Activated CD8-positive, alpha-beta memory T cell treated with anti-CD3 and anti-CD28 coated beads, Interleukin-2, amount 50 U/mL, for 24 hours (primary cell): Measurements from ENCODE around the gene AKIRIN1.
A peak's percentile ranks its signal among the peaks of the same experiment; 100 is the strongest.
"Not testable (repeated sequence)": the region's sequence is repeated elsewhere in the genome, so short reads cannot be mapped to it uniquely, and the experiment has no call there.

Experiments
- DNase-seq: peaks from one replicate; pipeline ENCODE4 v3.0.0-alpha.2; 2020; ENCODE audit errors: extremely low read depth

Gene AKIRIN1

DNA sequence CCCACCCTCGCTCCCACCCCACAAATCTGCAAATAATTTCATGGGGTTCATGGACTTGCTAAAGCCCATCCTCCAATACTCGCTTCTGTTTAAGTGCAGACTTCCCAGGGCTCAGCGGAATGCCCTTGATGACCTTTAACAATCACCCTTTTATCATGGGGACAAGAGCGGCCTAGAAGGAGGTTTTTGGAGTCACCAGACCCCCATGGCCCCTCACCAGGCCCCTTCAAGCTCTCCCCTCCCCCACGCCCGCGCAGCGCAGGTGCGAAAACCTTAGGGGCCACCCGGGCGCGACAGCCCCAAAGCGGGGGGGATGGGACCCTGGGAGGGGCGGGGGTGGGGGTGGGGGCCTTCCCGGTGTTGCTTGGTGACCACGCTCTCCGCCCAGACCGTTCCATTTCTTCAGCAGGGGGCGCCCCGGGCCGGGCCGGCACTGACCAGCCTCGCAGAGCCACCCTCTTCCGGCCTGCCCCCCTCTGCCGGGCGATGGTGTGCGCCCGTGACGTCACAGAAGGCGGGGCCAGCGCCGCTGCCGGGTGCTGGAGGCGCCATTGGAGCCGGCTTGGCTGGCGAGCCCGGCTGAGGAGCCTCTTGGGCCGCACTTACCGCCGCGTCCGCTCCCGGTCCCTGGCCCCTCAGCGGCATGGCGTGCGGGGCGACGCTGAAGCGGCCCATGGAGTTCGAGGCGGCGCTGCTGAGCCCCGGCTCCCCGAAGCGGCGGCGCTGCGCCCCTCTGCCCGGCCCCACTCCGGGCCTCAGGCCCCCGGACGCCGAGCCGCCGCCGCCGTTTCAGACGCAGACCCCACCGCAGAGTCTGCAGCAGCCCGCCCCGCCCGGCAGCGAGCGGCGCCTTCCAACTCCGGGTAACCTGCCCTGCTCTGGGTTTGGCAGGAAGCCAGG, at the start of gene AKIRIN1:
AKIRIN1 (plus strand) TSS at position 539 of the 900 bp plus-strand sequence; CDS start at position 644, 105 bp downstream.
- peak; percentile 89 for DNase-seq

DNA sequence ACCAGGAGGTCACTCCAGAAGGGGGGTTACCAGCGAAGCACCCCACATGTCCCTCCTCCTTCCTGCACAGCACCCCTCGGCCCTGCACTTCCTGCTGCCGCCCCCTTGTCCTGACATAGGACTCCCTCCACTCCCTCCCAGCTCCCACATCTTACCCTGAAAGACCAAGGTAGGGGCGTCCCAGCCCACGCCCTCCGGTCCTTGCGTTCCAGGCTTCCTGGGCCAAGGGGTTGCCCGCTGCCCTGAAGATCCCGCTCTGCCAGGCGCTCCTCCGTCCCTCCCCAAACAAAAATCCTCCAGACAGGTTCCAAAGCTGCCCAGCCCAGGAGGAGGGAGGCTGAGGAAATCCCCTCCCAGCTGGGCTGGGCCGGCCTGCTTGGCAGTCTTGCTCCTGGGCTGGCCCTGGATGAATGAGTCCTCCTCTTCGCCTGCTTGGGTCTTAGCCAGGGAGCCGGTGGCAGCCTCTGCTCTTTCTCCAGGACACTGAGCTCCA, 49.5 kb upstream of the AKIRIN1 start, which contains the start of gene RHBDL2:
RHBDL2 (minus strand) TSS at position 304 of the 493 bp plus-strand sequence. CDS start 22,618 bp downstream, outside the sequence.
- no peak for DNase-seq

DNA sequence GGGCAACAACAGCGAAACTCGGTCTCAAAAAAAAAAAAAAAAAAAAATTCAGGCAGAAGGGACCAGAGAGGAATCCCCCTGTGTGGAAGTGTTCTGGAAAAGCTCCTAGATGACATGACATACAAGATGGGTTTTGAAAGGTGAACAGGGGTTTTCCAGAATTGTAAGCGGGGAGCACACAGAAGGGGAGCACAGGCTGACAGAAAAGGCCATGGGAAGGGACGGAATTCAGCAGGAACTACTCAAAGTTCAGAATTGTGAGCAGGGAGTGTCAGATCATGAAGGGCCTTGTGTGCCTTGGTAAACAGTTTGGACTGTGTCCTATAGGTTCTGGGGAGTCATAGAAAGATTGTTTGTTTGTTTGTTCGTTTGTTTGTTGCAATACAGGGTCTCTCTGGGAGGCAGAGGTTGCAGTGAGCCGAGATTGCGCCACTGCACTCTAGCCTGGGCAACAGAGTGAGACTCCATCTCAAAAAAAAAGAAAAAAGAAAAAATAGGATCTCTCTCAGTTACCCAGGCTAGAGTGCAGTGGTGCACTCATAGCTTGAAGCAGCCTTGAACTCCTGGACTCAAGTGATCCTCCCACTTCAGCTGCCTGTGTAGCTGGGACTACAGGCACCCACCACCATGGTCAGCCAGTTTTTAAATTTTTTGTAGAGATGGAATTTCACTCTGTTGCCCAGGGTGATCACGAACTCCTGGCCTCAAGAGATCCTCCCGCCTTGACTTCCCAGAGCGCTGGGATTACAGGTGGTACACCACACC, 48.2 kb upstream of the AKIRIN1 start:
- no peak for DNase-seq

GRCh38 chr1:38944547-38944946, 46.5 kb upstream of the AKIRIN1 start:
- DNase-seq = no peak

DNA sequence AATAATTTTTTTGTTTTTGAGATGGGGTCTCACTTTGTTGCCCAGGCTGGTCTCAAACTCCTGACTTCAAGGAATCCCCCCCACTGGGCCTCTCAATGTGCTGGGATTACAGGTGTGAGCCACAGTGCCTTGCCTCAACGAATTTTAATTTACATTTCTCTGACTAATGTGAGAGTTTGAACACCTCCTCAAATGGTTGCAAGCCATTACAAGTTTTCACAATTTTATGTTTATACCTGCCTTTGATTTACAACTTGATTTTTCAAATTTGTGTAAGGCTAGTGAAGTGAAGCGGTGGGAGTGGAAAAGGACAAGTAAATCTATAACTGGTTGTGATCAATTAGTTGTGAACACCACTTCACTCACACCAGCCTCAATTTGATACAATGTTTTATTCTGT, 40.5 kb upstream of the AKIRIN1 start:
- no peak for DNase-seq

DNA sequence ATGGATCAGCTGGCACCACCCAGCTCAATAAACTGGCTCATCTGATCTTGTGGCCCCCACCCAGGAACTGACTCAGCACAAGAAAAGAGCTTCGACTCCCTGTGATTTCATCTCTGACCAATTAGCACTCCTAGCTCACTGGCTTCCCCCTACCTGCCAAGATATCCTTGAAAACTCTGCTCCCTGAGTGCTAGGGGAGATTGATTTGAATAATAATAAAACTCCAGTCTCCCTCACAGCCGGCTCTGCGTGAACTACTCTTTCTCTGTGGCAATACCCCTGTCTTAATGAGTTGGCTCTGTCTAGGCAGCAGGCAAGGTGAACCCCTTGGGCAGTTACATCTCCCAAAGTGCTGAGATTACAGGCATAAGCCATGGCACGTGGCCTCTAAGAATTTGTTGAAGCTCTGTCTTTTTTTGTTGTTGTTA, 37.6 kb upstream of the AKIRIN1 start:
- DNase-seq = no peak

- DNase-seq = no peak
Observed at GRCh38 chr1:38958967-38959366, 32.1 kb upstream of the AKIRIN1 start.

- DNase-seq = no peak
Observed at GRCh38 chr1:38962113-38962512, 29.0 kb upstream of the AKIRIN1 start.

- no peak for DNase-seq
Observed at GRCh38 chr1:38962560-38962959, 28.5 kb upstream of the AKIRIN1 start.

- DNase-seq = no peak
Observed at GRCh38 chr1:38964140-38964548, 26.9 kb upstream of the AKIRIN1 start.

DNA sequence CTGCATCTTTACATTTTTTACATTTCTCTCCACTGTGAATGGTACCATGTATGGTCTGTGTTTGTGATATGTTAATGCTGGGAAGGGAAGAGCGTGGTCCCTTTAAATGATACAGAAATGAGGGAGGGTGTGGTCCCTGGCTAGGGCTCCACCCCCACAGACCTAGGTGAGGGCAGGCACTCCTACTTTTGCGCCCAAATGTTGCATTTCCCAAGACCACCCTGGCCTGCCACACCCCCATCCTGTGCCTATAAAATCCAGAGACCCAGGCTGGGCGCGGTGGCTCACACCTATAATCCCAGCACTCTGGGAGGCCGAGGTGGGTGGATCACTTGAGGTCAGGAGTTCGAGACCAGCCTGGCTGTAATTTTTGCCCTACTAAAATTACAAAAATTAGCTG, 17.9 kb upstream of the AKIRIN1 start:
- DNase-seq = not testable (repeated sequence)

DNA sequence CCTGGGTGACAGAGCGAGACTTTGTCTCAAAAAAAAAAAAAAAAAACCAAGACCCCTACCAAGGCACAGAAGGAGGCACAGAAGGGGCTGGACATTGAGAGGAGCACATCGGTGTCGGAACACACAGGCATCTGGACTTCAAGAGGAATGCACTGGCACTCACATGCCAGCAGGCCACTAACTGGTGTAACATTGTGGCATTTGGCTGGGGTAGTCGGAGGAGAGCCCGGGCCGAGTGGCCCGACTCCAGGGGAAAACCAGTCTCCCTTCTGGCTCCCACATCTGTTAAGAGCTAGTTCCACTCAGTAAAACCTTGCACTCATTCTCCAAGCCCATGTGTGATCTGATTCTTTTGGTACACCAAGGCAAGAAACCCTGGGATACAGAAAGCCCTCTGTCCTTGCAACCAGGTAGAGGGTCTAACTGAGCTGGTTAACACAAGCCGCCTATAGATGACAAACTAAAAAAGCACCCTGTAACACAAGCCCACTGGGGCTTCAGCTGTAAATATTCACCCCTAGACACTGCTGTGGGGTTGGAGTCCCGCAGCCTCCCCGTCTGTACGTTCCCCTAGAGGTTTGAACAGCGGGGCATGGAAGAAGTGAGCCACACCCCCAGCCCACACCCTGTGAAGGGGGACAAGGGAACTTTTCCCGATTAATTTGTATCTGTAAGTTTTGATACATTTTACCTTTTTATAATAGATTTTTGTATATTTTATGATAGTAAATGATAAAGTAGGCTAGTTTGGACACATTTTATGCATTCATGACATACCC, 17.2 kb upstream of the AKIRIN1 start:
- no peak for DNase-seq

DNA sequence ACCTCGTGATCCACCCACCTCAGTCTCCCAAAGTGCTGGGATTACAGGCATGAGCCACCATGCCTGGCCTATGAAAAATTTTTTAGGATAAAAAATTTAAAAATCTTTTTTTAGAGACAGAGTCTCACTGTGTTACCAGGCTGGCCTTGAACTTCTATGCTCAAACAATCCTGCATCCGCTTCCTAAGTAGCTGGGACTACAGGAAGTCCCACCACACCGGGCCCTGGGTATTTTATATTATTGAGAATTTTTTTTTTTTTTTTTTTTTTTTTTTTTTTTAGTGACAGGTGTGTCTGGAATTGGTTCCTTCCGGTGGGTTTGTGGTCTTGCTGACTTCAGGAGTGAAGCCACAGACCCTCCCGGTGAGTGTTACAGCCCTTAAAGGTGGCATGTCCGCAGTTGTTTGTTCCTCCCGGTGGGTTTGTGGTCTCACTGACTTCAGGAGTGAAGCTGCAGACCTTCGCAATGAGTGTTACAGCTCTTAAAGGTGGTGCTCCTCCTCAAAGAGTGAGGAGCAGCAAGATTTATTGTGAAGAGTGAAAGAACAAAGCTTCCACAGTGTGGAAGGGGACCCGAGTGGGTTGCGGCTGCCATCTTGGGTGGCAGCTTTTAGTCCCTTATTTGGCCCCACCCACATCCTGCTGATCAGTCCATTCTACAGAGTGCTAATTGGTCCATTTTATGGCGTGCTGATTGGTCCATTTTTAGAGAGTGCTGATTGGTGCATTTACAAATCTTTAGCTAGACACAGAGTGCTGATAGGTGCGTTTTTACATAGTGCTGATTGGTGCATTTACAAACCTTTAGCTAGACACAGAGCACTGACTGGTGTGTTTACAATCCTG, 13.5 kb upstream of the AKIRIN1 start:
- peak; percentile 7 for DNase-seq

GRCh38 chr1:38978245-38978542, 12.9 kb upstream of the AKIRIN1 start:
- not testable (repeated sequence) for DNase-seq

GRCh38 chr1:38979380-38979779, 11.7 kb upstream of the AKIRIN1 start:
- DNase-seq = not testable (repeated sequence)

DNA sequence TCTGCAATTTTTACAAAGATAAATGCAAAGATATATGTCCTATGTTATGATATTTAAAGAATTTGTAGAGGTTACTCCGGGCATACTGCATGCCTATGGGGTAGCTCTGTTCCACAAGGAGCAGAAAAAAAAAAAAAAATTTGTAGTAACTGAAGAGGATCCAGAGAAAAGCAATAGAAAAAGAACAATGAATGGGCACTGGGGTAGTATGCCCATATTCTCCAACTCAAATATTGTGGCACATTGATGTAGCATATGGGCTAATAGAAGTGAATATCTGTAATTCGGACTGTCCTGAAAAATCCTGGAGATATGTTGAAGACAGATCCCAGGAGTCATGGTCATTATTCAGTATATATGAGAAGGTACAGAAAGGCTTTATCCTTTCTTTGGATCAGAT, 1.1 kb upstream of the AKIRIN1 start:
- no peak for DNase-seq

GRCh38 chr1:38990386-38990737, 714 bp upstream of the AKIRIN1 start:
- no peak for DNase-seq

DNA sequence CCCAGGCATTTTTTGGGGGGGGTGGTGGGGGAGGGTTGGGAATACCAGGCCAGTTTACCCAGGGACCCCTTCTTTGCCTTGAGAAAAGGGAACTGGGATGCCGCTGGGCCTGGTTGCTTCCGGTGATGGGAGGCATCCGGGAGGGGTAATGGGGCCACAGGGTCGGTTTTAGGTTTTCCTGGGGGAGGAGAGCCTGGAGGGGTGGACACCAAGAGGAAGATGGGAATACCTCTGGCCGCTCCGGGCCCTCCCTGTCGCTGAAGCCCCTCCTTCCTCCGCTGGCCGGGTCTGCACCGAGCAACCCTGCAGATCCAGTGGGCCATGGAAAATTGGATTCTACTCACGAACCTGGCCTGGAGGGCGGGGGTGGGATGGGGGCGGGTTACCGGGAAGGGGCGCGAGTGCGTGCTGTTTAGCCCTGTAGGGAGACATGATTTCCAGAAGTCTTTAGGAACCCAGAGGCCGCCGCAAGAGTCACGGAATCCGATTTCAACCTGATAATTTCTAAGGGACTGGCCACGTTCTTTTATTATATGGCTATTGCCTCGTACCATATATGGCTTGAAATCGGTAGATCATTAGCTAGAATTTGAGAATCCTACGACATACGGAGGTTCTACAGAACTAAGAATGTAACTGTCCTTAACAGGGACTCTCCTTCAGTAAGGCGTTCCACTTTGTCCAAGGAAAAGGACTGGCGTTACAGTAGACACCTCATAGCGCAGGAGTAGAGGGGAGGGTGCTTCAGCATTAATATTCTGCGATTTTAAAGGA, 749 bp downstream of the AKIRIN1 start:
- no peak for DNase-seq

DNA sequence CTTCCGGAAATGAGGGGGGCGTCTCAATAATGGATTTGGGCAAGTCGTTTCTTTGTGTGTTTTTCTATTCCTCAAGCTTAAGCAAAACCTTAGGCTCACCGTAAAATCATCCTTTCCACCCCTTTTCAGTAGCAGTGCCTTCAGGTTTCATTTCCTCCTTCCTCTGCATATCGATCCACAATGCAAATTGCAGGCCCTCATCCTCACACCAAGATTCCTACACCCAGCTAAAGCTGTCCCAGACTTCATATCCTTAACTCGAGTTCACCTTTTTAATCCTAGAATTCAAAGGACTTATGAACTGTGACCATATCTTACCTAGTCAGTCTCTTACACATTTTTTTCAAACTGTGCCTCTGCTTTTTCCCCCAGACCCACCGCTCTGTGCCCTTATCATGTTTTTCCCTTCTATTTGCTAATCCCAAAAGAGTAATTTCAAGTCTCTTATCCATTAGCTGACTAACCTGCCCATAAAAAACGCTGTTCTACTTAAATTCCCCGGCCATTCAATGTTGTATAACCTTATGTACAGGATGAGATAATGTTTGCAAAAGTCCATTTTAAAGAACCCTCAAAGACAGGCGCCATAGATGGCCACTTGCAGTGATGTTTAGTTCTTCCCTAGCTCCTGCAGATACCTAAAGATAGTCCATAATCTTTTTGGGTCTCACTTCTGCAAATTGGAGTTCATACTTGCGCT, 1.5 kb downstream of the AKIRIN1 start:
- DNase-seq = no peak

DNA sequence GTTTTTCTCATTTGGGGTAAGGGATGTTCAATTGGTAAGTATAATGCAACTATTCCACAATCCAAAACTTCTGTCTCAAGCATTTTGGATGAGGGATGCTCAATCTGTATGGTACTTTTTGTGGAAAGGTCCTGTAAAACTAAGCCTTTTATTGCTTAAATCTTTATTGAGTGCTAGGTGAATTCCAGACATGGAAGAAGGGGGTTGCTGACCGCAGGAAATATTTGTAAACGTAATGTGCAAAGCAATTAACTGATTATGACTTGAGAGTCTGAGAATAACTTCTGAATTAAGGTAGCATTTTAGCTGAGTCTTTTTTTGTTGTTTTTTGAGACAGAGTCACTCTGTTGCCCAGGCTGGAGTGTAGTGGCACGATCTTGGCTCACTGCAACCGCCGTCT, 3.1 kb downstream of the AKIRIN1 start:
- no peak for DNase-seq
